Smooth muscle cell (in vitro differentiated cells): ENCODE data around the gene SIL1. TPM values are rescaled to one million over a fixed set of nuclear protein-coding genes. Genes with fewer than 3 reads are reported as not detected.
A peak's percentile ranks its signal among the peaks of the same experiment; 100 is the strongest.

ENCODE experiments used
- DNase-seq: peaks from one replicate; lab custom pipeline; 2025; ENCODE audit not compliant: unreplicated experiment; lab: John Stamatoyannopoulos, UW
- H2AFZ ChIP-seq: fragments of 200-600 bp; sonication (generic); 2 replicates; pipeline ENCODE4 v1.6.0; 2016; ENCODE audit warnings: antibody characterized with exemption, low read depth, mild to moderate bottlenecking
- H3F3A ChIP-seq: fragments of 200-600 bp; sonication (generic); 2 replicates; pipeline ENCODE4 v1.6.0; 2017; ENCODE audit warnings: antibody characterized with exemption, low read depth
- H3K27ac ChIP-seq: fragments of 200-600 bp; sonication (generic); 2 replicates; pipeline ENCODE4 v1.5.1; 2016; ENCODE audit warnings: low read depth, mild to moderate bottlenecking
- H3K27me3 ChIP-seq: fragments of 200-600 bp; sonication (generic); 2 replicates; pipeline ENCODE4 v1.6.1; 2016; ENCODE audit warnings: low read depth, mild to moderate bottlenecking
- H3K36me3 ChIP-seq: fragments of 200-600 bp; sonication (generic); 2 replicates; pipeline ENCODE4 v1.5.1; 2016; ENCODE audit warnings: low read depth
- H3K4me1 ChIP-seq: fragments of 200-600 bp; sonication (generic); 2 replicates; pipeline ENCODE4 v1.5.1; 2016; ENCODE audit warnings: low read depth
- H3K4me2 ChIP-seq: fragments of 200-600 bp; sonication (generic); 2 replicates; pipeline ENCODE4 v1.6.0; 2016; ENCODE audit warnings: mild to moderate bottlenecking
- H3K4me3 ChIP-seq: fragments of 200-600 bp; sonication (generic); 2 replicates; pipeline ENCODE4 v1.5.1; 2016; ENCODE audit warnings: mild to moderate bottlenecking
- H3K79me2 ChIP-seq: fragments of 200-600 bp; sonication (generic); 2 replicates; pipeline ENCODE4 v1.6.0; 2016; ENCODE audit warnings: low read depth, mild to moderate bottlenecking
- H3K9ac ChIP-seq: fragments of 200-600 bp; sonication (generic); 2 replicates; pipeline ENCODE4 v1.6.0; 2016; ENCODE audit warnings: low read depth
- H3K9me3 ChIP-seq: fragments of 200-600 bp; sonication (generic); replicated peaks from 2 replicates; pipeline ENCODE4 v1.5.1; 2016; ENCODE audit warnings: low read depth
- H4K20me1 ChIP-seq: fragments of 200-600 bp; sonication (generic); 2 replicates; pipeline ENCODE4 v1.6.0; 2016; ENCODE audit warnings: low read depth
- CTCF ChIP-seq: fragments of 200-600 bp; sonication (generic); IDR thresholded peaks from 2 replicates; pipeline ENCODE4 v1.5.1; 2017; ENCODE audit warnings: borderline replicate concordance, mild to moderate bottlenecking, antibody characterized with exemption; ENCODE audit not compliant: insufficient read depth, poor library complexity, severe bottlenecking
- WGBS: methylation state at CpG from one replicate; pipeline ENCODE4 v1.1.7; 2016; ENCODE audit warnings: low lambda C conversion rate; 5-methylcytosine and 5-hydroxymethylcytosine counted together
- polyA plus RNA-seq: library from polyadenylated mRNA; unstranded; fragments of >200 nt; fragmentation: Nextera tagmentation; extraction: Ambion mirVana; gene quantifications from 2 replicates; pipeline ENCODE4 v1.2.1, GENCODE V29; 2016
- total RNA-seq: library from RNA; depleted of rRNA; stranded (reverse); fragments of >200 nt; gene quantifications from 2 replicates; pipeline ENCODE4 v1.2.3, GENCODE V29; 2014

Gene SIL1
- total and polyA plus RNA-seq, 2 experiments from 2014 or later: 45.5 to 119 TPM

DNA sequence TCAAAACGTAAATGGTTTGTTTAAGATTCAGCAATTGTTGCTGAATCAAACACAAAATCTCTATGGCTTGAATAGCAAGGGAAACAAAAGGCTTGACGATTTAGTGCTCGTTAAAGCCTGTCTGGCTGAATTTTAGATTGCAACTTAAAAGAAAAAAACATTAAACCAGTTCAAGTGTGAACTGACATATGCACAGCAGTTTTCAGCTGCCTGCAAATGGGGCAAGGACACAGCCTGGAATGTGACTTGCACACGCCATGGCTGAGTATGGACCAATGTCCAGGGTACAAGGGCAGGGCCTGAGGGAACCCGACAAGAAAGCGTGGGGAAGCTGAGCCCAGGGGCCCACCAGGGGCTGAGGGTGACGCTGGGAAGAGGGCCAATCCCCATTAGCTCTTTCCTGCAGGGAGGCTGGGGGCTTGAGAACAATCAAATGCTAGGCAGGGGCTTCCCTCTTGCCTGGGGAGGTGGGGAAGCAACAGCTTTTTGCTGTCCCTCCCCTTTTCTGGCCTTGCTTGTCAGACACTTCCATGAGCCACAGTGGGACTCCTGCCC lies 233.4 kb downstream of the SIL1 start:
- H3K79me2 ChIP-seq: no peaks in the 10 kb centered on the region
- no peak overlapping the region for H3K4me3 ChIP-seq
- no peaks in the 10 kb centered on the region for H3K27me3 ChIP-seq
- H3K4me2 ChIP-seq: no peak overlapping the region
- peaks cover 57% of the 10 kb centered on the region for H3K4me1 ChIP-seq
- H3K9me3 ChIP-seq: no peaks in the 10 kb centered on the region
- H2AFZ ChIP-seq: no peak overlapping the region
- H3K27ac ChIP-seq: peak overlapping the region; percentile 45
- H4K20me1 ChIP-seq: no peaks in the 10 kb centered on the region
- no peak overlapping the region for H3K9ac ChIP-seq
- peaks cover 5% of the 10 kb centered on the region for H3F3A ChIP-seq
- 52% methylated on average over 7 of the region's 7 CpGs for WGBS
- TF ChIP-seq CTCF: no peak
- DNase-seq: no peak
- no peaks in the 10 kb centered on the region for H3K36me3 ChIP-seq

- H3K9me3 ChIP-seq: no peaks in the 10 kb centered on the region
- H3K4me1 ChIP-seq: peaks cover 57% of the 10 kb centered on the region
- peaks cover 5% of the 10 kb centered on the region for H3F3A ChIP-seq
- H2AFZ ChIP-seq: no peak overlapping the region
- 58% methylated on average over 13 of the region's 13 CpGs for WGBS
- no peak overlapping the region for H3K9ac ChIP-seq
- no peaks in the 10 kb centered on the region for H3K79me2 ChIP-seq
- H3K36me3 ChIP-seq: no peaks in the 10 kb centered on the region
- H3K27me3 ChIP-seq: no peaks in the 10 kb centered on the region
- no peak for TF ChIP-seq CTCF
- peak overlapping the region; percentile 60 for H3K4me2 ChIP-seq
- no peak overlapping the region for H3K4me3 ChIP-seq
- no peaks in the 10 kb centered on the region for H4K20me1 ChIP-seq
- no peak for DNase-seq
- peak overlapping the region; percentile 45 for H3K27ac ChIP-seq
Measured at GRCh38 chr5:138963763-138964371, 234.3 kb downstream of the SIL1 start.

DNA sequence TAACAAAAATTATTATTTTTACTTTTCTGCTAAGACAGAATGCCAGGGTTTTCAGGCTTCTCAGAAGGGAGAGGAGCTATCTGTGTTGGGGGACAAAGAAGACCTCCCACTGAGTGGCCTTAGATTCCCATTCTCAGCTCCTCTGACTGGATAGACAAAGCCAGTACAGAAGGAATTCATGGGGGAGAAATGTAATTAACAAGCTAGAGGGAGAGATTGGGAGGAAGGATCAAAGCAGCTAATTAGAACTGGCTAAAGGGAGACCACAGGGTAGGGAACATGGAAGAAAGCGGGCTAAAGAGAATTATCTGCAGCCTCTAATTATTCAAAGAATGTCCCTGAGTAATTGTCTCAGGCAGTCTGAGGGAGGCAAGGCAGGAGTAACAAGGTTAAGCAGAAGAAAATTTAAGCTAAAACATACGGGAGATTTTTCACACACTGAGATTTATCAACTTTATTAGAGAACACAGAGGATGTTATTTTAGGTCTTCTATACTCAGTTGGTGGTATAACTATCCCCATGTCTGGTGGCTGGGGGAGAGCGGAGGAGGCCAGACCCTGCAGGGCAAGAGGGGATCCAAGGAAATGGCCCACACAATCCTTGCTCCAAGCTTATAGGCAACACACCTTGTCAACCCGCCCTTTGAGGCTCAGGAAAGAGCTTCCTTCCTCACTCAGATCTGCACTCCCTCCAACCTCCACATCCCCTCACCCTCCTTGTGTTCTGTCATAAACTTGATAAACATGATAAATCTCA lies 235.4 kb downstream of the SIL1 start:
- no peak overlapping the region for H3K4me3 ChIP-seq
- H2AFZ ChIP-seq: no peak overlapping the region
- H3K4me1 ChIP-seq: peaks cover 54% of the 10 kb centered on the region
- no peaks in the 10 kb centered on the region for H3K27me3 ChIP-seq
- WGBS: 49% methylated on average over 4 of the region's 4 CpGs
- H3F3A ChIP-seq: peaks cover 5% of the 10 kb centered on the region
- H3K27ac ChIP-seq: peak overlapping the region; percentile 45
- no peaks in the 10 kb centered on the region for H3K9me3 ChIP-seq
- H4K20me1 ChIP-seq: no peaks in the 10 kb centered on the region
- TF ChIP-seq CTCF: no peak
- no peaks in the 10 kb centered on the region for H3K79me2 ChIP-seq
- H3K4me2 ChIP-seq: peak overlapping the region; percentile 27
- H3K9ac ChIP-seq: no peak overlapping the region
- DNase-seq: no peak
- no peaks in the 10 kb centered on the region for H3K36me3 ChIP-seq
